Left renal cortex interstitium (tissue), 4 donors: ENCODE data around the gene KCNJ9. TPM values are rescaled to one million over a fixed set of nuclear protein-coding genes. Genes with fewer than 3 reads are reported as not detected.
"Not testable (repeated sequence)": the region's sequence is repeated elsewhere in the genome, so short reads cannot be mapped to it uniquely, and the experiment has no call there.

ENCODE experiments used
- DNase-seq, 4 donors: peaks; one replicate each; pipeline ENCODE4 v3.0.0-alpha.2; 2013; ENCODE audit warnings: low read depth in 4 of 4, low spot score in 2 of 4, missing footprints in 1 of 4
- polyA plus RNA-seq, 4 donors: library from polyadenylated mRNA; unstranded; fragments of 120-200 nt; gene quantifications; one replicate each; pipeline ENCODE4 v1.2.1, GENCODE V29; 2013; ENCODE audit not compliant: insufficient read length in 4 of 4

KCNJ9 gene
- under 1 TPM; 0.08 to 0.14 (median 0.12) TPM for polyA plus RNA-seq

GRCh38 chr1:160081261-160081936, at the start of gene KCNJ9:
KCNJ9 (plus strand) TSS chr1:160081538; CDS start chr1:160084031, 2,493 bp downstream.
- DNase-seq = no peak

GRCh38 chr1:160032165-160032820, 49.0 kb upstream of the KCNJ9 start:
- peak in 1 of 4 donors; percentile 52 for DNase-seq

GRCh38 chr1:160040476-160040875, 40.9 kb upstream of the KCNJ9 start:
- DNase-seq = no peak

GRCh38 chr1:160043543-160043942, 37.8 kb upstream of the KCNJ9 start:
- no peak for DNase-seq

GRCh38 chr1:160045653-160046052, 35.7 kb upstream of the KCNJ9 start:
- DNase-seq = no peak

GRCh38 chr1:160046494-160047110, 34.7 kb upstream of the KCNJ9 start:
- no peak for DNase-seq

- DNase-seq = no peak
These were observed 34.0 kb upstream of the KCNJ9 start for GRCh38 chr1:160047111-160047991.

GRCh38 chr1:160048335-160048734, 33.0 kb upstream of the KCNJ9 start:
- no peak for DNase-seq

- no peak for DNase-seq
These were observed 32.2 kb upstream of the KCNJ9 start for GRCh38 chr1:160049101-160049500.

- DNase-seq = not testable (repeated sequence)
These were observed 31.2 kb upstream of the KCNJ9 start for GRCh38 chr1:160050182-160050581.

GRCh38 chr1:160050619-160051018, 30.7 kb upstream of the KCNJ9 start:
- DNase-seq = no peak

GRCh38 chr1:160052936-160053335, 28.4 kb upstream of the KCNJ9 start:
- DNase-seq = no peak

GRCh38 chr1:160053548-160054365, 27.6 kb upstream of the KCNJ9 start:
- no peak for DNase-seq

GRCh38 chr1:160056648-160057169, 24.6 kb upstream of the KCNJ9 start:
- DNase-seq = no peak

- no peak for DNase-seq
These were observed 23.3 kb upstream of the KCNJ9 start for GRCh38 chr1:160058087-160058486.

GRCh38 chr1:160061369-160062229, 19.7 kb upstream of the KCNJ9 start:
- DNase-seq = no peak

GRCh38 chr1:160062230-160062532, 19.2 kb upstream of the KCNJ9 start:
- no peak for DNase-seq

- no peak for DNase-seq
These were observed 18.2 kb upstream of the KCNJ9 start for GRCh38 chr1:160063176-160063575.

- DNase-seq = no peak
These were observed 17.2 kb upstream of the KCNJ9 start for GRCh38 chr1:160064164-160064563.
